H9 (cell line): ENCODE results near the gene COL8A1. TPM values are rescaled to one million over a fixed set of nuclear protein-coding genes. Genes with fewer than 3 reads are reported as not detected.
"Not testable (repeated sequence)": the region's sequence is repeated elsewhere in the genome, so short reads cannot be mapped to it uniquely, and the experiment has no call there.

Experiments used
- DNase-seq: peaks from one replicate; pipeline ENCODE4 v3.0.0-alpha.2; 2017
- H2AFZ ChIP-seq: one replicate; pipeline ENCODE4 v1.6.1; 2013; ENCODE audit warnings: mild to moderate bottlenecking, low read length, control low read depth, moderate library complexity
- H2AK5ac ChIP-seq: 2 replicates; pipeline ENCODE4 v1.6.1; 2013; ENCODE audit warnings: low read length, control low read depth, mixed read lengths; ENCODE audit not compliant: insufficient read length
- H2BK120ac ChIP-seq: one replicate; pipeline ENCODE4 v1.6.1; 2013; ENCODE audit warnings: low read depth, mild to moderate bottlenecking, low read length, control low read depth, inconsistent platforms; ENCODE audit not compliant: poor library complexity, severe bottlenecking
- H2BK12ac ChIP-seq: 2 replicates; pipeline ENCODE4 v1.6.1; 2013; ENCODE audit warnings: low read length, control low read depth, mixed read lengths, low read depth; ENCODE audit not compliant: insufficient read length
- H2BK15ac ChIP-seq: 2 replicates; pipeline ENCODE4 v1.6.1; 2013; ENCODE audit warnings: low read depth, low read length, control low read depth
- H2BK20ac ChIP-seq: one replicate; pipeline ENCODE4 v1.6.1; 2013; ENCODE audit warnings: low read depth, mild to moderate bottlenecking, low read length, control low read depth, inconsistent platforms; ENCODE audit not compliant: poor library complexity, severe bottlenecking
- H2BK5ac ChIP-seq: 2 replicates; pipeline ENCODE4 v1.6.1; 2013; ENCODE audit warnings: low read length, control low read depth, mixed read lengths; ENCODE audit not compliant: insufficient read length
- H3K14ac ChIP-seq: 2 replicates; pipeline ENCODE4 v1.6.1; 2013; ENCODE audit warnings: low read length, control low read depth; ENCODE audit not compliant: insufficient read depth
- H3K18ac ChIP-seq: 2 replicates; pipeline ENCODE4 v1.6.1; 2013; ENCODE audit warnings: low read depth, mild to moderate bottlenecking, mixed read lengths, low read length, control low read depth; ENCODE audit not compliant: insufficient read length
- H3K23ac ChIP-seq: 2 replicates; pipeline ENCODE4 v1.6.1; 2013; ENCODE audit warnings: low read length, control low read depth, mixed read lengths, low read depth; ENCODE audit not compliant: insufficient read length
- H3K23me2 ChIP-seq: 2 replicates; pipeline ENCODE4 v1.6.1; 2013; ENCODE audit warnings: low read depth, mild to moderate bottlenecking, mixed read lengths, low read length, control low read depth; ENCODE audit not compliant: insufficient read length, poor library complexity, severe bottlenecking
- H3K27ac ChIP-seq: 2 replicates; pipeline ENCODE4 v1.5.1; 2013; ENCODE audit warnings: low read length, control low read depth, mixed read lengths, low read depth; ENCODE audit not compliant: insufficient read length
- H3K27me3 ChIP-seq: 2 replicates; pipeline ENCODE4 v1.6.1; 2013; ENCODE audit warnings: low read length, control low read depth, inconsistent platforms; ENCODE audit not compliant: insufficient read depth
- H3K4ac ChIP-seq: 2 replicates; pipeline ENCODE4 v1.6.1; 2013; ENCODE audit warnings: low read depth, mild to moderate bottlenecking, control low read depth, inconsistent platforms, low read length, moderate library complexity
- H3K4me1 ChIP-seq: 2 replicates; pipeline ENCODE4 v1.6.1; 2013; ENCODE audit warnings: low read length, control low read depth, inconsistent platforms; ENCODE audit not compliant: insufficient read depth
- H3K4me2 ChIP-seq: 2 replicates; pipeline ENCODE4 v1.6.1; 2013; ENCODE audit warnings: low read length, control low read depth, mixed read lengths; ENCODE audit not compliant: insufficient read length, insufficient read depth
- H3K56ac ChIP-seq: 2 replicates; pipeline ENCODE4 v1.6.1; 2013; ENCODE audit warnings: low read depth, mild to moderate bottlenecking, mixed read lengths, low read length, control low read depth; ENCODE audit not compliant: insufficient read length
- H3K79me1 ChIP-seq: 2 replicates; pipeline ENCODE4 v1.6.1; 2013; ENCODE audit warnings: low read depth, mild to moderate bottlenecking, moderate library complexity, low read length, control low read depth, inconsistent platforms; ENCODE audit not compliant: insufficient read depth, poor library complexity, severe bottlenecking
- H3K79me2 ChIP-seq: 2 replicates; pipeline ENCODE4 v1.6.1; 2013; ENCODE audit warnings: low read length, control low read depth, inconsistent platforms; ENCODE audit not compliant: insufficient read depth
- H3K9ac ChIP-seq: 2 replicates; pipeline ENCODE4 v1.6.1; 2013; ENCODE audit warnings: low read length, control low read depth, mixed read lengths; ENCODE audit not compliant: insufficient read length; ENCODE audit errors: extremely low read depth
- H3K9me3 ChIP-seq: one replicate; pipeline ENCODE4 v1.6.1; 2013; ENCODE audit warnings: low read depth, low read length, inconsistent platforms; ENCODE audit not compliant: control insufficient read depth
- H3T11ph ChIP-seq: one replicate; pipeline ENCODE4 v1.6.1; 2013; ENCODE audit warnings: mild to moderate bottlenecking, low read length, control low read depth, inconsistent platforms
- H4K20me1 ChIP-seq: one replicate; pipeline ENCODE4 v1.6.1; 2013; ENCODE audit not compliant: control insufficient read depth, insufficient read length, insufficient read depth
- H4K5ac ChIP-seq: 2 replicates; pipeline ENCODE4 v1.6.1; 2013; ENCODE audit warnings: low read depth, mild to moderate bottlenecking, mixed read lengths, low read length, control low read depth; ENCODE audit not compliant: insufficient read length
- H4K8ac ChIP-seq: replicated peaks from 2 replicates; pipeline ENCODE4 v1.6.1; 2013; ENCODE audit warnings: low read length, control low read depth, mixed read lengths, low read depth; ENCODE audit not compliant: insufficient read length
- H4K91ac ChIP-seq: 2 replicates; pipeline ENCODE4 v1.6.1; 2013; ENCODE audit warnings: low read depth, mild to moderate bottlenecking, moderate library complexity, mixed read lengths, low read length, control low read depth; ENCODE audit not compliant: insufficient read length
- H3K27ac Mint-ChIP-seq, 3 experiments: 2 replicates in 2 of 3; 3 replicates in 1 of 3; pipeline ENCODE4 v1.8.0; 2020 to 2021; ENCODE audit warnings: mixed read lengths in 3 of 3, mild to moderate bottlenecking in 1 of 3, moderate library complexity in 1 of 3
- H3K27me3 Mint-ChIP-seq: 2 replicates; pipeline ENCODE4 v1.8.0; 2021; ENCODE audit warnings: low read depth, mild to moderate bottlenecking, moderate library complexity, mixed read lengths
- H3K36me3 Mint-ChIP-seq, 3 experiments: 2 replicates in 2 of 3; 3 replicates in 1 of 3; pipeline ENCODE4 v1.8.0; 2020 to 2021; ENCODE audit warnings: low read depth in 3 of 3, mixed read lengths in 3 of 3; ENCODE audit not compliant: insufficient read depth in 1 of 3
- H3K4me1 Mint-ChIP-seq, 2 experiments: 2 replicates each; pipeline ENCODE4 v1.8.0; 2020; ENCODE audit warnings: mixed read lengths in 2 of 2
- H3K4me3 Mint-ChIP-seq, 2 experiments: 2 replicates in 1 of 2; 3 replicates in 1 of 2; pipeline ENCODE4 v1.8.0; 2020 to 2021; ENCODE audit warnings: mild to moderate bottlenecking in 2 of 2, mixed read lengths in 2 of 2, moderate library complexity in 1 of 2
- H3K9me3 Mint-ChIP-seq, 2 experiments: 2 replicates in 1 of 2; 3 replicates in 1 of 2; pipeline ENCODE4 v1.8.0; 2020; ENCODE audit warnings: mild to moderate bottlenecking in 2 of 2, mixed read lengths in 2 of 2, moderate library complexity in 1 of 2
- CTCF ChIP-seq: fragments of 200-600 bp; sonication (generic); conservative IDR thresholded peaks from 3 replicates; pipeline ENCODE4 v1.8.0; 2021; ENCODE audit warnings: antibody characterized with exemption, mild to moderate bottlenecking
- WGBS: extraction: QIAGEN DNeasy Blood & Tissue Kit; methylation state at CpG from one replicate; pipeline ENCODE4 v1.1.7; 2013; ENCODE audit warnings: missing lambda C conversion rate, low lambda C conversion rate, mixed read lengths; ENCODE audit not compliant: insufficient read length; ENCODE audit errors: extremely low coverage; 5-methylcytosine and 5-hydroxymethylcytosine counted together
- total RNA-seq: library from RNA; stranded (reverse); gene quantifications from 2 replicates; pipeline ENCODE4 v1.2.1, GENCODE V29; 2021

Gene COL8A1
- total RNA-seq, 1 experiment from 2014 or later = 0.17 TPM

GRCh38 chr3:99839613-99840012 lies 201.2 kb downstream of the COL8A1 start:
- no peak overlapping the region for H2BK15ac ChIP-seq
- no peak overlapping the region for H4K8ac ChIP-seq
- TF ChIP-seq CTCF = no peak
- no peak overlapping the region for H2BK120ac ChIP-seq
- Mint-ChIP-seq H3K36me3 (no peaks in the 10 kb centered on the region), H3K4me1 (peaks cover 14% of the 10 kb centered on the region in 2 experiments), H3K4me3 (no peak overlapping the region), H3K9me3 (no peaks in the 10 kb centered on the region), H3K27ac (no peak overlapping the region), H3K27me3 (no peaks in the 10 kb centered on the region)
- no peak overlapping the region for H4K5ac ChIP-seq
- H2BK5ac ChIP-seq = no peak overlapping the region
- no peaks in the 10 kb centered on the region for H4K20me1 ChIP-seq
- no peak overlapping the region for H3K9ac ChIP-seq
- H2AK5ac ChIP-seq = no peak overlapping the region
- H2BK20ac ChIP-seq = no peak overlapping the region
- no peak overlapping the region for H3K27ac ChIP-seq
- H3K14ac ChIP-seq = no peak overlapping the region
- no peak overlapping the region for H3K23ac ChIP-seq
- no peaks in the 10 kb centered on the region for H3K23me2 ChIP-seq
- H2AFZ ChIP-seq = no peak overlapping the region
- H3K56ac ChIP-seq = no peak overlapping the region
- no peak overlapping the region for H3T11ph ChIP-seq
- no peaks in the 10 kb centered on the region for H3K9me3 ChIP-seq
- no peak for DNase-seq
- no peak overlapping the region for H3K4ac ChIP-seq
- H2BK12ac ChIP-seq = no peak overlapping the region
- no peak overlapping the region for H3K18ac ChIP-seq
- H3K27me3 ChIP-seq = no peaks in the 10 kb centered on the region
- no CpG with 5 or more reads among the region's 1 CpG for WGBS
- no peaks in the 10 kb centered on the region; the same call in 1 of the 2 replicates for H3K4me1 ChIP-seq
- H4K91ac ChIP-seq = no peak overlapping the region
- no peak overlapping the region for H3K4me2 ChIP-seq
- H3K79me1 ChIP-seq = peaks cover 3% of the 10 kb centered on the region
- peaks cover 3% of the 10 kb centered on the region; the same call in 1 of the 2 replicates for H3K79me2 ChIP-seq

- H3K79me2 ChIP-seq, H2AFZ ChIP-seq, H3K4me3 Mint-ChIP-seq, H3K9me3 Mint-ChIP-seq, H2BK12ac ChIP-seq, H3K4me1 ChIP-seq, H4K8ac ChIP-seq, H3K23me2 ChIP-seq, H2BK15ac ChIP-seq, H3K36me3 Mint-ChIP-seq, DNase-seq, H2AK5ac ChIP-seq, H3K14ac ChIP-seq, H3K27me3 Mint-ChIP-seq, H3K27me3 ChIP-seq, H2BK5ac ChIP-seq, H3K9ac ChIP-seq, H3K56ac ChIP-seq, H3T11ph ChIP-seq, H4K20me1 ChIP-seq, H3K4ac ChIP-seq, H3K18ac ChIP-seq, H3K27ac ChIP-seq, H3K23ac ChIP-seq, H2BK120ac ChIP-seq, H3K27ac Mint-ChIP-seq, H2BK20ac ChIP-seq, H4K91ac ChIP-seq, H3K4me2 ChIP-seq, H3K79me1 ChIP-seq, H3K9me3 ChIP-seq, H4K5ac ChIP-seq: not testable (repeated sequence)
- WGBS = no CpG with 5 or more reads among the region's 4 CpGs
- H3K4me1 Mint-ChIP-seq = peaks cover 23 to 24% of the 10 kb centered on the region in 2 experiments
These were observed 203.6 kb downstream of the COL8A1 start for GRCh38 chr3:99841949-99842348.
